Endothelial cell of umbilical vein (primary cell): ENCODE measurements around the gene IRF5. TPM values are rescaled to one million over a fixed set of nuclear protein-coding genes. Genes with fewer than 3 reads are reported as not detected.
"Not testable (repeated sequence)": the region's sequence is repeated elsewhere in the genome, so short reads cannot be mapped to it uniquely, and the experiment has no call there.

ENCODE experiments used
- BruUV-seq: library from RNA; stranded (reverse); fragments of 400-500 nt; replicated peaks from 2 replicates; lab custom pipeline; 2021; lab: Mats Ljungman, UMichigan
- CTCF ChIA-PET: fragments of 300-600, 350-600 bp; sonication (Branson Sonifier 250); formaldehyde crosslinking; loops from one replicate; lab custom pipeline; 2021; ENCODE audit warnings: antibody characterized with exemption, inconsistent platforms; lab: Charles Lee
- POLR2A ChIA-PET: fragments of 300-600, 350-600 bp; sonication (Branson Sonifier 250); formaldehyde crosslinking; loops from one replicate; lab custom pipeline; 2021; ENCODE audit warnings: antibody characterized with exemption, inconsistent platforms; lab: Charles Lee
- DNase-seq: peaks from one replicate; pipeline ENCODE4 v3.0.0-alpha.2; 2011; ENCODE audit warnings: low read depth, low spot score
- FAIRE-seq: peaks from 2 replicates; lab custom pipeline; 2011; peaks lifted over from hg19 to GRCh38; lab: Jason Lieb, UNC
- H2AFZ ChIP-seq: 2 replicates; pipeline ENCODE4 v1.6.0; 2012; ENCODE audit warnings: low read depth, low read length, control low read depth, inconsistent platforms
- H3K27ac ChIP-seq: 2 replicates; pipeline ENCODE4 v1.5.1; 2011; ENCODE audit warnings: low read depth, mild to moderate bottlenecking, control low read depth, low read length, moderate library complexity; ENCODE audit not compliant: insufficient read depth
- H3K27me3 ChIP-seq, 2 experiments: 2 replicates each; pipeline versions ENCODE4 v1.6.0 to v1.6.1; 2011; ENCODE audit warnings: low read length in 2 of 2, mixed read lengths in 1 of 2; ENCODE audit not compliant: control insufficient read depth in 2 of 2, insufficient read depth in 2 of 2
- H3K36me3 ChIP-seq, 2 experiments: 2 replicates in 1 of 2; 3 replicates in 1 of 2; pipeline ENCODE4 v1.5.1; 2011; ENCODE audit warnings: low read length in 2 of 2, mild to moderate bottlenecking in 1 of 2, moderate library complexity in 1 of 2; ENCODE audit not compliant: control insufficient read depth in 2 of 2, insufficient read depth in 2 of 2; ENCODE audit errors: extremely low read depth in 1 of 2
- H3K4me1 ChIP-seq: 3 replicates; pipeline ENCODE4 v1.5.1; 2011; ENCODE audit warnings: mild to moderate bottlenecking, low read length; ENCODE audit not compliant: control insufficient read depth, insufficient read depth; ENCODE audit errors: extremely low read depth
- H3K4me2 ChIP-seq: 2 replicates; pipeline ENCODE4 v1.6.1; 2011; ENCODE audit warnings: low read length, control low read depth, mixed read lengths; ENCODE audit not compliant: insufficient read depth
- H3K4me3 ChIP-seq, 3 experiments: fragments of 200-600 bp in 1 of 3; sonication (generic), shearing (Covaris generic) in 1 of 3; replicated peaks in 1 of 3; 2 replicates each; pipeline ENCODE4 v1.5.1; 2011 to 2016; ENCODE audit warnings: control low read depth in 3 of 3, low read length in 3 of 3, mild to moderate bottlenecking in 2 of 3, inconsistent platforms in 1 of 3, low read depth in 1 of 3, moderate library complexity in 1 of 3; ENCODE audit not compliant: insufficient read depth in 1 of 3
- H3K79me2 ChIP-seq: 2 replicates; pipeline ENCODE4 v1.6.0; 2012; ENCODE audit warnings: low read length, inconsistent platforms; ENCODE audit not compliant: control insufficient read depth, insufficient read depth
- H3K9ac ChIP-seq: replicated peaks from 2 replicates; pipeline ENCODE3; 2011; ENCODE audit warnings: low read length, control low read depth; ENCODE audit not compliant: insufficient read depth; ENCODE audit errors: extremely low read depth
- H3K9me1 ChIP-seq: replicated peaks from 3 replicates; pipeline ENCODE4 v1.6.0; 2011; ENCODE audit warnings: mild to moderate bottlenecking, low read length; ENCODE audit not compliant: control insufficient read depth, insufficient read depth; ENCODE audit errors: extremely low read depth
- H3K9me3 ChIP-seq: replicated peaks from 2 replicates; pipeline ENCODE4 v1.5.1; 2012; ENCODE audit warnings: low read length, inconsistent platforms; ENCODE audit not compliant: control insufficient read depth, insufficient read depth
- H4K20me1 ChIP-seq: replicated peaks from 2 replicates; pipeline ENCODE3; 2011; ENCODE audit warnings: mild to moderate bottlenecking, low read length; ENCODE audit not compliant: control insufficient read depth, insufficient read depth; ENCODE audit errors: extremely low read depth
- CTCF ChIP-seq, 2 donors: IDR thresholded peaks; 1 replicate in 1 of 2; 2 replicates in 1 of 2; pipeline ENCODE4 v1.5.1; 2011; ENCODE audit warnings: low read length in 2 of 2, mild to moderate bottlenecking in 2 of 2, moderate library complexity in 2 of 2, control low read depth in 1 of 2, inconsistent platforms in 1 of 2, low read depth in 1 of 2; ENCODE audit not compliant: insufficient read depth in 1 of 2; ENCODE audit errors: extremely low read depth in 1 of 2
- EZH2 ChIP-seq: IDR thresholded peaks from 2 replicates; pipeline ENCODE4 v1.6.1; 2012; ENCODE audit warnings: borderline replicate concordance, low read depth, mild to moderate bottlenecking, moderate library complexity, low read length, inconsistent platforms; ENCODE audit not compliant: severe bottlenecking
- GATA2 ChIP-seq: IDR thresholded peaks from 2 replicates; pipeline ENCODE4 v1.7.0; 2011; ENCODE audit warnings: low read depth, mild to moderate bottlenecking, moderate library complexity, mixed read lengths, low read length; ENCODE audit not compliant: insufficient read length, insufficient read depth
- JUN ChIP-seq: IDR thresholded peaks from 2 replicates; pipeline ENCODE4 v1.6.1; 2011; ENCODE audit warnings: borderline replicate concordance, low read depth; ENCODE audit not compliant: insufficient read length, insufficient read depth
- MYC ChIP-seq: IDR thresholded peaks from one replicate; pipeline ENCODE4 v1.6.1; 2011; ENCODE audit warnings: mild to moderate bottlenecking, low read depth, low read length
- POLR2A ChIP-seq: IDR thresholded peaks from 2 replicates; pipeline ENCODE4 v1.6.1; 2012; ENCODE audit warnings: low read depth, mild to moderate bottlenecking, control low read depth, low read length
- dilution Hi-C: fragments of 300-500 bp; cut with MboI; formaldehyde crosslinking; loops from one replicate; pipeline ENCODE4 v1.15.0; 2019; ENCODE audit warnings: low sequenced_read_pairs; ENCODE audit not compliant: extremely low pct_ligation_motif_present
- intact Hi-C: fragments of 100-400 bp; cut with micrococcal nuclease; formaldehyde crosslinking; loops from one replicate; pipeline ENCODE4 v1.10.0; 2022
- polyA plus RNA-seq, 4 experiments: library from polyadenylated mRNA; depleted of rRNA in 3 of 4; stranded (reverse) in 3 of 4; unstranded in 1 of 4; fragments of >200 nt; gene quantifications; 2 replicates each; pipeline versions ENCODE4 v1.2.1 to v1.2.3, GENCODE V29; 2011 to 2012; ENCODE audit warnings: missing spikeins in 1 of 4
- total RNA-seq: library from RNA; stranded (reverse); gene quantifications from 2 replicates; pipeline ENCODE4 v1.2.3, GENCODE V29; 2021

Gene IRF5
- total and polyA plus RNA-seq, 2 donors (not counting 3 experiments of a cell fraction or from before 2014, with no cell fraction given), result 0.31 to 0.36 TPM

GRCh38 chr7:128989961-128990360 is 52.2 kb downstream of the IRF5 start:
- BruUV-seq, result no TSS peak
- Histone ChIP-seq H3K9me3 (no peaks in the 10 kb centered on the region), H3K36me3 (peaks cover 0 to 4% of the 10 kb centered on the region in 2 experiments), H3K4me3 (no peak overlapping the region), H3K4me2 (no peak overlapping the region), H3K27ac (no peak overlapping the region), H2AFZ (no peak overlapping the region), H3K27me3 (no peaks in the 10 kb centered on the region), H3K9ac (no peak overlapping the region), H4K20me1 (no peaks in the 10 kb centered on the region), H3K79me2 (no peaks in the 10 kb centered on the region), H3K4me1 (no peaks in the 10 kb centered on the region), H3K9me1 (no peaks in the 10 kb centered on the region)
- intact Hi-C loops (no loop called here), dilution Hi-C loops (no loop called here)
- no peak for FAIRE-seq
- POLR2A ChIA-PET, result no interaction called here
- TF ChIP-seq JUN, result no peak
- TF ChIP-seq CTCF (IDR thresholded peaks at IDR 0.05; ENCODE audit: extremely low read depth in 1 of 2, insufficient read depth in 1 of 2, low read depth in 1 of 2, low read length in 2 of 2), result no peak
- CTCF ChIA-PET, result interaction anchor here (1.0 to 1.5 kb wide), 2 partner anchors 14 to 17 kb away, joined by 3 to 4 read pairs; no protein-coding TSS in a partner anchor
- no peak for DNase-seq

- no peak overlapping the region for H3K27ac ChIP-seq
- H4K20me1 ChIP-seq, result no peaks in the 10 kb centered on the region
- dilution Hi-C loops, result no loop called here
- H3K27me3 ChIP-seq, result no peaks in the 10 kb centered on the region
- intact Hi-C loops, result no loop called here
- no peaks in the 10 kb centered on the region for H3K9me3 ChIP-seq
- peaks cover 2 to 4% of the 10 kb centered on the region in 2 experiments for H3K36me3 ChIP-seq
- H3K9ac ChIP-seq, result no peak overlapping the region
- CTCF ChIA-PET, result interaction anchor here (0.9 to 1.4 kb wide), 4 partner anchors 10 to 170 kb away, joined by 3 to 7 read pairs (median 4); no protein-coding TSS in a partner anchor
- FAIRE-seq (no peak), DNase-seq (no peak)
- no peak overlapping the region for H3K4me3 ChIP-seq
- H3K79me2 ChIP-seq, result no peaks in the 10 kb centered on the region
- TF ChIP-seq EZH2 (no peak), GATA2 (no peak), POLR2A (no peak), MYC (no peak)
- no peaks in the 10 kb centered on the region for H3K9me1 ChIP-seq
- POLR2A ChIA-PET, result no interaction called here
- no peak overlapping the region for H2AFZ ChIP-seq
- no peak overlapping the region for H3K4me2 ChIP-seq
- H3K4me1 ChIP-seq, result no peaks in the 10 kb centered on the region
- BruUV-seq, result no TSS peak
These were observed 55.7 kb downstream of the IRF5 start for GRCh38 chr7:128993419-128993818.

DNA sequence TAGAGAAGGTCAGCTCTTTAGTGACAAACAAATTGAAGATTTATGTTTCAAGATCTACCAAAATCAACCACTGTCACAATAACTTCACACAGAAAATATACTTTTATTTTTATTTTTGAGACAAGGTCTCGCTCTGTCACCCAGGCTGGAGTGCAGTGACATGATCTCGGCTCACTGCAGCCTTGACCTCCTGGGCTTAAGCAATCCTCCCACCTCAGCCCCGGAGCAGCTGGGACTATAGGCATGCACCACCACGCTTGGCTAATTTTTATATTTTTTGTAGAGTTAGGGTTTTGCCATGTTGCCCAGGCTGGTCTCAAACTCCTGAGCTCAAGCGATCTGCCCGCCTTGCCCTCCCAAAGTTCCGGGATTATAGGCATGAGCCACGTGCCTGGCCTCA is 56.8 kb downstream of the IRF5 start:
- H3K4me2 ChIP-seq, H4K20me1 ChIP-seq, H3K27ac ChIP-seq, H3K36me3 ChIP-seq, H3K79me2 ChIP-seq, H3K4me3 ChIP-seq, DNase-seq, intact Hi-C loops, H2AFZ ChIP-seq, H3K27me3 ChIP-seq, FAIRE-seq, POLR2A ChIA-PET, BruUV-seq, dilution Hi-C loops, H3K9me1 ChIP-seq, H3K9ac ChIP-seq, H3K9me3 ChIP-seq, H3K4me1 ChIP-seq: not testable (repeated sequence)
- CTCF ChIA-PET, result interaction anchor here (1.3 kb wide), 1 partner anchor 9 kb away, joined by 4 read pairs; no protein-coding TSS in a partner anchor
